Posterior vena cava (tissue), 2 donors: ENCODE data around the gene CGN. TPM values are rescaled to one million over a fixed set of nuclear protein-coding genes. Genes with fewer than 3 reads are reported as not detected.

Source experiments
- DNase-seq: peaks from one replicate; pipeline ENCODE4 v3.0.0-alpha.2; 2020; ENCODE audit warnings: low spot score
- intact Hi-C, 2 donors: fragments of 100-400 bp; cut with DNase I; formaldehyde crosslinking; loops; one replicate each; pipeline versions ENCODE4 v1.14.1 to v1.14.2; 2022 to 2023
- microRNA-seq, 2 donors: library from miRNA; unstranded; fragments of <30 nt; microRNA quantifications; one replicate each; pipeline ENCODE4 v1.2.0, GENCODE V29; 2020 to 2021; ENCODE audit warnings: borderline microRNAs expressed in 2 of 2
- total RNA-seq, 2 donors: library from RNA; stranded (reverse); fragmentation: NEBNext Ultra II Directional; extraction: Animal tissue kit (Norgen Biotek cat#: 25700); gene quantifications; one replicate each; pipeline ENCODE4 v1.2.1, GENCODE V29; 2021
- donor health status: DM: yes; HTN: yes; CAD: no.
- donor health status: DM: yes; HTN: yes; CAD: no.

The CGN gene
- total RNA-seq, 2 donors from 2014 or later = 0.29 TPM; not detected in 1

DNA sequence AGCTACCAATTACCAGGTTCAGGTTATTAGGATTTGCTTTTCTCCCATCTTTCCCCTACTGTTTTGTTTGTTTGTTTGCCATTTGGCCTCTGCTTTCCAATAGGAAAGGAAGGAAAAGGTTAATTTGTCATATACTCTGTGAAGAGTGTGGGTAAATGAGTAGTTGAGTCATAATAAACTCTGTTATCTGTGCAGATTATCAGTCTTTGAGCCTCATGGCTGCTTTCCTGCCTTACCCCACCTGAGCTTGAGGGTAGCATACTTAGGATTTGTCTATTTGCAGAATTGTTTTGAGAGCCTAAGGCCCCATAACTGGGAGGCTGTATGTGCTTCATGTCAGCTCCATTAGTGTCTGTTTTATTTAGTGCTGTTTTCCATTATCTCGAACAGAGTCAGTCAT lies 67.8 kb downstream of the CGN start:
- intact Hi-C loops = no loop called here
- DNase-seq = no peak

DNA sequence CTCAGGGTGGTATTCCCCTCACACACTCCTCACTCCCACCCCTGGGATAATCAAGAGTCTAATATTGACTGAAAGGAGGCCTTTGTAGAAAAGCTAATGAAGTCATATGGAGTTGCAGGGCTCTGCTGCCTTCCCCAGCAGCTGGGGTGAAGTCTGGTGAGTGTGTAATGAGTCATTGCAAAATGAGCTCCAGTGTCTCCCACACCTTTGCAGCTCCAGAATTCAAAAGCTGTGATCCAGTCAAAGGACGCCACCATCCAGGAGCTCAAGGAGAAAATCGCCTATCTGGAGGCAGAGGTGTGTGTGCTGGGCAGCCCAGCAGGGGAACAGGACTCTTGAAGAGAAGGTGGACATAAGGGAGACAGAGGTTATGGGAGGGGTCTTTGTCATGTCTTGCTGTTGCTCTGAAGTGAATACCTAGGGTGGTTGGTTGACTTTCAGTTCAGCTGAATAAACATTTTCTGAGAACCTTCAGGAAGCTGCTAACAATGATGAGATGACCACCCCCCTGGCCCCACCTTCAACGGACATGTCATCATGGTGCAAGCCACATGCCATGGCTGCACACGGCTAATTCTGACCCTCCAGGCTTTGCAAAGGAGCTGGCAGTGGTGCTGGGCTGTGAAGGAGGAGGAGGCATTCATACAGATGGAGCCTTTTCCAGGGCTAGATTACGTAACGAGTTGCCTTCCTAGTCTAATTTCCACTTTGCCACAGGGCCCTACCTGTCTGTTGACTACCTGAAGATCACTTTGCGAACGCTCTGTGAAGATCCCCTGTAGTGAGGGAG lies 68.4 kb downstream of the CGN start:
- no peak for DNase-seq

DNA sequence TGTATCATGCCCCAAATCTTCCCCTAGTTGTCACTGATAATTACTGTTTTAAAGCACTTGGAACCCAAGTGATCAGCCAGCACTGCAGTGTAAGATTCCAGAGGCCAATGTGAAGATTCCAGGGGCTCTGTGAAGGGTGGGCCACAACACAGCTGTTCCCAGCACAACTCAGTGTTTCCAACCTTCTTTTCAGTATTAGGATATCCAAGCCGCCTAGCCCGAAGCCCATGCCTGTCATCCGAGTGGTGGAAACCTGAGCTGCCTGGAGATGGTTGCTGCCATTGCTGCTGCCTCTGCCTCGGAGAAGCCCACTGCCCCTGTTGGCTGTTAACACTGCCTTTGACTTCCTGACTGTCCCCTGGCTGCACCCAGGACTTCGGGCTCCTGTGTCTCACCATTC lies 70.3 kb downstream of the CGN start:
- intact Hi-C loops = no loop called here
- DNase-seq = no peak

More for the DNA sequence above, 68.4 kb downstream of the CGN start:
- intact Hi-C loops = no loop called here

- intact Hi-C loops = no loop called here
- DNase-seq = no peak
Observed at GRCh38 chr1:151581921-151582320, 70.7 kb downstream of the CGN start.

DNA sequence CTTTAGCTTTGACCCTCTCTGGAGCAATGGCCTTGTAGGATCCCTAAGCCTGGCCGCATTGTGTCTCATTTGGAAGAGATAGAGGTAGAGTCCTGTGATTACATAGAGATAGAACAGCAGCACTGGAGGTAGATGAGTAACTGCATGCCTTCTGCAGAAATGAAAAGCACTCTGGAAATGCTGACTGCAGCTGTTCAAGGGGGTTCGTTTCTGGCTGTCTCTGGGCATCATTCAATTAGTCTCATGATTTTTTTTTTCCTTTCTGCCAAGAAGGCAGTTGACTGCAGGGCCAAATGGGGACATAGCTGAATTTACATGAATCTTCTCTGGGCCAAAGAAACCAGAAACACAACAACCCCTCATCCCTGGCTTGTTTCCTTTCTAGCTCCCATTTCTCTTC lies 72.6 kb downstream of the CGN start:
- DNase-seq = no peak
- intact Hi-C loops = no loop called here

DNA sequence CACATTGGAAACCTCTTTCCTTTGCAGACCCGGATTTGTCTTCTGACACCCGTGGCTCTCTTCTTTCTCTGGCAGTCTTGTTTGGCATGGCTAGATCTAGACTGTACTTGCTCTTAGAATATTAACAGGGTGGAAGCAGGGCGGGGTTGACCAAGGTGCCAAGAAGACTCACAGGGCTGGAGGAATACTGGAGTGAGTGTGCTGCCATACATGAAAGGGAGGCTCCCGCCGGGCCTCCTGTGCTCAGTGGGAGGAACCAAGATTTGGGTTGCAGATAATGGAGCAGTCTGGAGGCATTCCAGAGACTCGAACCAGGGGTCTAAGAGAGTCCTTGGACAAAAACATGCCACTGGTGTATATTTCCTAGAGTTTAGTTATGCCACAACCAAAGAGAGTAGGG lies 73.1 kb downstream of the CGN start:
- intact Hi-C loops = no loop called here
- no peak for DNase-seq

DNA sequence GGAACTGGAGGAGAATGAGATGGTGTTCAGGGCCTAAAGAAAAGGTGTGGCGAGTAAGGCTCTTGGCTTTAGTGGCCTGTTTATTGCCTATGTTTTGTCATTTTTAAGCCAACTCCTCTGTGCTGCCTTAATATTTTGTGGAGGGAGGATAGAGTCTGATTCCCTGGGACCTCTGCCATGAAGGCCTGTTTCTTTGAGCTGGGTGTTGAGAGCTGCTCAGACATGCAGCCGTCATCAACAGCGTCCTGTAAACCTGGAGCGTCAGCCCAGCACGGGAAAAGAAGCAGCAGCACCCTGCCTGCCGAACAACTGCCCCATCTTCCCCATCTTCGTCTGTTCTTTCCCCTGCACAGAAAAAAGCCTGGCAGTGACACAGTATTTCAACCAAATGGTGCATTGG lies 73.6 kb downstream of the CGN start:
- intact Hi-C loops = no loop called here
- DNase-seq = no peak

DNA sequence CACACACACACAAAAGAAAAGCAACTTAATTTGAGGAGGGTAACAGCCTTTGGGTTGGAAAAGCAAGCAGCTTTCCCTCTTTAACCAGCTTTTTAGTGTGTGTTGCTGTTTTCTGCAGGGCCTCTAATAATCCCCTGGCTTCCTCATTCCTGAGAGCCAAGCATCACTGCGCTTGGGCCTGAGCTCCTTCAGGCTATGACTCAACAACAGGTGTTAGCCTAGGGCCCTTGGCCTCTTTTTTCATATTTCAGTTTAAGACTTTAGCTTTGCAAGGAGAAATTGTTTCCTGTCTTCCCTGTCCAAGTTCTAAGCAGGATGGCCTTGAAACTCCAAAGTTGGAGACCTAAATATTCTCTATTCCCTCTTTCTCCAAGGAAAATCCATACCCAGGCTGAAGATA lies 74.4 kb downstream of the CGN start:
- intact Hi-C loops = no loop called here
- no peak for DNase-seq

Small RNA genes within 50 kb of the gene (microRNA-seq; reads per million reads assigned to microRNA genes)
- gene MIR554 = 0 reads per million in 2 donors

Other genes with a start within 250 kb of the CGN start
- 10 to 100 TPM; 16.7 to 17.1 TPM for gene ZNF687, start 229.1 kb upstream of the CGN start, total RNA-seq
- gene PI4KB, start 184.0 kb upstream of the CGN start, total RNA-seq = 10 to 100 TPM; 51.9 to 58.7 TPM
- 10 to 100 TPM; 26.0 to 31.1 TPM for gene RFX5, start 164.1 kb upstream of the CGN start, total RNA-seq
- 10 to 100 TPM; 14.9 to 50.4 TPM for gene SELENBP1, start 138.7 kb upstream of the CGN start, total RNA-seq
- gene PSMB4, start 111.8 kb upstream of the CGN start, total RNA-seq = 100 to 1,000 TPM; 179 to 210 TPM
- 10 to 100 TPM; 58.0 to 74.4 TPM for gene POGZ, start 51.9 kb upstream of the CGN start, total RNA-seq
- gene TUFT1, start 28.9 kb downstream of the CGN start, total RNA-seq = 1 to 10 TPM; 5.4 to 6.6 TPM
- gene SNX27, start 100.7 kb downstream of the CGN start, total RNA-seq = 10 to 100 TPM; 40.1 to 41.9 TPM
- gene CELF3, start 205.4 kb downstream of the CGN start, total RNA-seq = under 1 TPM in 1 of 2 donors, not detected in 1; 0.10 TPM
- 1 to 10 TPM in 1 of 2 donors, not detected in 1; 4.0 TPM for gene RIIAD1, start 210.1 kb downstream of the CGN start, total RNA-seq